ENCODE data around the gene NID2. TPM values are rescaled to one million over a fixed set of nuclear protein-coding genes. Genes with fewer than 3 reads are reported as not detected.

Gene NID2
- total RNA-seq, 1 experiment from 2014 or later = 12.6 TPM

- Histone ChIP-seq H3K36me3 (ENCODE audit: insufficient read depth, low read length, poor library complexity, severe bottlenecking) (no peaks in the 10 kb centered on the region), H3K4me1 (ENCODE audit: insufficient read depth, low read length, poor library complexity, severe bottlenecking) (no peaks in the 10 kb centered on the region), H3K4me3 (ENCODE audit: low read depth, low read length, poor library complexity, severe bottlenecking) (no peak overlapping the region), H3K9me3 (ENCODE audit: low read depth, low read length, poor library complexity, severe bottlenecking) (no peaks in the 10 kb centered on the region), H3K27me3 (replicated peaks; ENCODE audit: insufficient read depth, low read depth, low read length, poor library complexity) (no peaks in the 10 kb centered on the region), H3K27ac (ENCODE audit: low read depth, low read length, poor library complexity, severe bottlenecking) (no peak overlapping the region)
- intact Hi-C loops (cut with micrococcal nuclease; ENCODE audit: unreplicated experiment) = no loop called here
- no TSS peak for BruUV-seq (replicated peaks)
- TF ChIP-seq CTCF (conservative IDR thresholded peaks at IDR 0.05; ENCODE audit: low read depth, low read length) (no peak), EZH2 (IDR thresholded peaks at IDR 0.05; ENCODE audit: borderline replicate concordance, low read depth, low read length, poor library complexity, severe bottlenecking) (no peak)
- POLR2A ChIA-PET (ENCODE audit: low non-redundant PET) = interaction anchor here (0.7 kb wide), 1 partner anchor 306 kb away, joined by 9 read pairs; no protein-coding TSS in a partner anchor
- CTCF ChIA-PET = no interaction called here
- no peak for DNase-seq (ENCODE audit: low spot score)
Observed at GRCh38 chr14:52112336-52113018, 43.6 kb upstream of the NID2 start.

GRCh38 chr14:52111583-52111982 lies 42.7 kb upstream of the NID2 start:
- POLR2A ChIA-PET (ENCODE audit: low non-redundant PET) = interaction anchor here (0.6 kb wide), 1 partner anchor 65 kb away, joined by 11 read pairs; no protein-coding TSS in a partner anchor
- no peaks in the 10 kb centered on the region for H3K27me3 ChIP-seq (replicated peaks; ENCODE audit: insufficient read depth, low read depth, low read length, poor library complexity)

GRCh38 chr14:52110441-52111086 lies 41.7 kb upstream of the NID2 start:
- Histone ChIP-seq H3K4me3 (ENCODE audit: low read depth, low read length, poor library complexity, severe bottlenecking) (no peak overlapping the region), H3K27ac (ENCODE audit: low read depth, low read length, poor library complexity, severe bottlenecking) (no peak overlapping the region), H3K27me3 (replicated peaks; ENCODE audit: insufficient read depth, low read depth, low read length, poor library complexity) (no peaks in the 10 kb centered on the region), H3K9me3 (ENCODE audit: low read depth, low read length, poor library complexity, severe bottlenecking) (no peaks in the 10 kb centered on the region), H3K36me3 (ENCODE audit: insufficient read depth, low read length, poor library complexity, severe bottlenecking) (no peaks in the 10 kb centered on the region), H3K4me1 (ENCODE audit: insufficient read depth, low read length, poor library complexity, severe bottlenecking) (no peaks in the 10 kb centered on the region)
- TF ChIP-seq EZH2 (IDR thresholded peaks at IDR 0.05; ENCODE audit: borderline replicate concordance, low read depth, low read length, poor library complexity, severe bottlenecking) (no peak), CTCF (conservative IDR thresholded peaks at IDR 0.05; ENCODE audit: low read depth, low read length) (no peak)
- intact Hi-C loops (cut with micrococcal nuclease; ENCODE audit: unreplicated experiment) = no loop called here
- BruUV-seq (replicated peaks) = no TSS peak
- no peak for DNase-seq (ENCODE audit: low spot score)
- POLR2A ChIA-PET (ENCODE audit: low non-redundant PET) = no interaction called here
- CTCF ChIA-PET = no interaction called here

More at GRCh38 chr14:52111583-52111982, 42.7 kb upstream of the NID2 start:
- Histone ChIP-seq H3K4me1 (ENCODE audit: insufficient read depth, low read length, poor library complexity, severe bottlenecking) (no peaks in the 10 kb centered on the region), H3K36me3 (ENCODE audit: insufficient read depth, low read length, poor library complexity, severe bottlenecking) (no peaks in the 10 kb centered on the region), H3K9me3 (ENCODE audit: low read depth, low read length, poor library complexity, severe bottlenecking) (no peaks in the 10 kb centered on the region), H3K27ac (ENCODE audit: low read depth, low read length, poor library complexity, severe bottlenecking) (no peak overlapping the region), H3K4me3 (ENCODE audit: low read depth, low read length, poor library complexity, severe bottlenecking) (no peak overlapping the region)
- no TSS peak for BruUV-seq (replicated peaks)
- CTCF ChIA-PET = no interaction called here
- DNase-seq (ENCODE audit: low spot score) = no peak
- TF ChIP-seq CTCF (conservative IDR thresholded peaks at IDR 0.05; ENCODE audit: low read depth, low read length) (no peak), EZH2 (IDR thresholded peaks at IDR 0.05; ENCODE audit: borderline replicate concordance, low read depth, low read length, poor library complexity, severe bottlenecking) (no peak)
- intact Hi-C loops (cut with micrococcal nuclease; ENCODE audit: unreplicated experiment) = no loop called here

All from A673 (cell line).